CD4-positive, alpha-beta memory T cell (primary cell): ENCODE data around the gene VMAC. TPM values are rescaled to one million over a fixed set of nuclear protein-coding genes. Genes with fewer than 3 reads are reported as not detected.
"Not testable (repeated sequence)": the region's sequence is repeated elsewhere in the genome, so short reads cannot be mapped to it uniquely, and the experiment has no call there.

Experiments
- CTCF ChIA-PET: fragments of 350-600 bp; sonication (Branson Sonifier 250); formaldehyde crosslinking; loops from one replicate; lab custom pipeline; 2021; ENCODE audit warnings: inconsistent platforms; ENCODE audit not compliant: partially characterized antibody; lab: Charles Lee
- POLR2A ChIA-PET: fragments of 350-600 bp; sonication (Branson Sonifier 250); formaldehyde crosslinking; loops from one replicate; lab custom pipeline; 2021; ENCODE audit not compliant: partially characterized antibody; lab: Charles Lee
- DNase-seq, 5 donors: peaks; one replicate each; pipeline versions ENCODE4 v3.0.0 to v3.0.0-alpha.2; 2020 to 2022; ENCODE audit warnings: mixed read lengths in 1 of 5
- H3K27ac ChIP-seq: one replicate; pipeline ENCODE4 v1.7.0; 2013; ENCODE audit warnings: low read depth, low read length
- H3K27me3 ChIP-seq: 2 replicates; pipeline ENCODE4 v1.7.0; 2013; ENCODE audit warnings: mild to moderate bottlenecking, low read length, moderate library complexity; ENCODE audit not compliant: insufficient read depth
- H3K36me3 ChIP-seq: 2 replicates; pipeline ENCODE4 v1.7.0; 2013; ENCODE audit warnings: mild to moderate bottlenecking, low read length, moderate library complexity; ENCODE audit not compliant: insufficient read depth
- H3K4me1 ChIP-seq: 2 replicates; pipeline ENCODE4 v1.7.0; 2013; ENCODE audit warnings: mild to moderate bottlenecking, low read length, moderate library complexity; ENCODE audit not compliant: insufficient read depth
- H3K4me3 ChIP-seq, 2 donors: one replicate each; pipeline ENCODE4 v1.7.0; 2013; ENCODE audit warnings: low read length in 2 of 2, mild to moderate bottlenecking in 1 of 2
- H3K9me3 ChIP-seq, 2 donors: one replicate each; pipeline ENCODE4 v1.7.0; 2013; ENCODE audit warnings: low read length in 2 of 2, control low read depth in 1 of 2; ENCODE audit not compliant: control insufficient read depth in 1 of 2
- H3K27ac Mint-ChIP-seq, 7 donors: one replicate each; pipeline ENCODE4 v1.8.0; 2020 to 2021; ENCODE audit warnings: mixed read lengths in 7 of 7, mild to moderate bottlenecking in 6 of 7, inconsistent platforms in 3 of 7, moderate library complexity in 3 of 7
- H3K27me3 Mint-ChIP-seq, 2 donors: one replicate each; pipeline ENCODE4 v1.8.0; 2020 to 2021; ENCODE audit warnings: mixed read lengths in 2 of 2
- H3K36me3 Mint-ChIP-seq, 2 donors: one replicate each; pipeline ENCODE4 v1.8.0; 2020 to 2021; ENCODE audit warnings: mixed read lengths in 2 of 2, inconsistent platforms in 1 of 2, mild to moderate bottlenecking in 1 of 2
- H3K4me1 Mint-ChIP-seq, 4 donors: one replicate each; pipeline ENCODE4 v1.8.0; 2020 to 2021; ENCODE audit warnings: mixed read lengths in 4 of 4, mild to moderate bottlenecking in 1 of 4
- H3K4me3 Mint-ChIP-seq, 8 donors: one replicate each; pipeline ENCODE4 v1.8.0; 2020 to 2021; ENCODE audit warnings: mixed read lengths in 8 of 8, mild to moderate bottlenecking in 7 of 8, moderate library complexity in 6 of 8, inconsistent platforms in 3 of 8
- H3K9me3 Mint-ChIP-seq, 8 donors: one replicate each; pipeline ENCODE4 v1.8.0; 2020 to 2021; ENCODE audit warnings: mixed read lengths in 8 of 8, mild to moderate bottlenecking in 5 of 8, inconsistent platforms in 3 of 8, moderate library complexity in 1 of 8
- intact Hi-C: fragments of 100-400 bp; cut with micrococcal nuclease; formaldehyde crosslinking; loops from one replicate; pipeline ENCODE4 v1.15.1; 2023
- polyA plus RNA-seq, 2 donors: library from polyadenylated mRNA; unstranded; fragments of 300-500 nt; fragmentation: Illumina TruSeq; gene quantifications; one replicate each; pipeline ENCODE4 v1.2.3, GENCODE V29; 2021
- total RNA-seq, 2 experiments: library from RNA; stranded (reverse); gene quantifications; one replicate each; pipeline ENCODE4 v1.2.3, GENCODE V29; 2021

Gene VMAC
- total and polyA plus RNA-seq, 4 experiments from 2014 or later: 5.6 to 37.5 (median 21.4) TPM

GRCh38 chr19:5880196-5880595 is 24.5 kb upstream of the VMAC start:
- intact Hi-C loops: no loop called here
- DNase-seq: no peak
- Histone ChIP-seq H3K4me1 (no peaks in the 10 kb centered on the region), H3K4me3 (no peak overlapping the region), H3K36me3 (no peaks in the 10 kb centered on the region), H3K27ac (no peak overlapping the region), H3K9me3 (no peaks in the 10 kb centered on the region), H3K27me3 (no peaks in the 10 kb centered on the region)
- H3K4me3 Mint-ChIP-seq: no peak overlapping the region
- no peaks in the 10 kb centered on the region for H3K36me3 Mint-ChIP-seq
- ChIA-PET CTCF (no interaction called here), POLR2A (no interaction called here)
- no peaks in the 10 kb centered on the region for H3K4me1 Mint-ChIP-seq
- H3K9me3 Mint-ChIP-seq: no peaks in the 10 kb centered on the region
- no peak overlapping the region for H3K27ac Mint-ChIP-seq
- H3K27me3 Mint-ChIP-seq: peaks cover 12 to 15% of the 10 kb centered on the region in 2 donors

- no peaks in the 10 kb centered on the region for H3K9me3 ChIP-seq
- no peaks in the 10 kb centered on the region for H3K36me3 Mint-ChIP-seq
- CTCF ChIA-PET: no interaction called here
- H3K36me3 ChIP-seq: no peaks in the 10 kb centered on the region
- intact Hi-C loops: no loop called here
- H3K27ac ChIP-seq: no peak overlapping the region
- H3K27ac Mint-ChIP-seq: no peak overlapping the region
- peaks cover 12 to 16% of the 10 kb centered on the region in 2 donors for H3K27me3 Mint-ChIP-seq
- H3K27me3 ChIP-seq: no peaks in the 10 kb centered on the region
- no peak for DNase-seq
- H3K4me3 Mint-ChIP-seq: no peak overlapping the region
- POLR2A ChIA-PET: no interaction called here
- no peaks in the 10 kb centered on the region for H3K4me1 ChIP-seq
- H3K4me3 ChIP-seq: no peak overlapping the region
- no peaks in the 10 kb centered on the region for H3K4me1 Mint-ChIP-seq
- no peaks in the 10 kb centered on the region for H3K9me3 Mint-ChIP-seq
Measured at GRCh38 chr19:5880604-5881078, 24.0 kb upstream of the VMAC start.

GRCh38 chr19:5881543-5882299 is 23.0 kb upstream of the VMAC start:
- Mint-ChIP-seq H3K4me3 (no peak overlapping the region), H3K27me3 (peaks cover 7 to 15% of the 10 kb centered on the region in 2 donors), H3K9me3 (no peaks in the 10 kb centered on the region), H3K4me1 (no peaks in the 10 kb centered on the region), H3K36me3 (no peaks in the 10 kb centered on the region), H3K27ac (no peak overlapping the region)
- DNase-seq: no peak
- intact Hi-C loops: no loop called here
- Histone ChIP-seq H3K4me1 (no peaks in the 10 kb centered on the region), H3K27me3 (no peaks in the 10 kb centered on the region), H3K4me3 (no peak overlapping the region), H3K9me3 (no peaks in the 10 kb centered on the region), H3K36me3 (no peaks in the 10 kb centered on the region), H3K27ac (no peak overlapping the region)
- ChIA-PET POLR2A (no interaction called here), CTCF (no interaction called here)

- no peaks in the 10 kb centered on the region for H3K4me1 ChIP-seq
- no peaks in the 10 kb centered on the region for H3K27me3 ChIP-seq
- no peak overlapping the region for H3K27ac ChIP-seq
- no peaks in the 10 kb centered on the region for H3K9me3 ChIP-seq
- no peaks in the 10 kb centered on the region for H3K36me3 ChIP-seq
- ChIA-PET CTCF (no interaction called here), POLR2A (no interaction called here)
- DNase-seq: no peak
- Mint-ChIP-seq H3K4me1 (no peaks in the 10 kb centered on the region), H3K9me3 (no peaks in the 10 kb centered on the region), H3K27me3 (peaks cover 4 to 12% of the 10 kb centered on the region in 2 donors), H3K27ac (peak overlapping the region in 1 of 7 donors; percentile 12), H3K4me3 (no peak overlapping the region), H3K36me3 (no peaks in the 10 kb centered on the region)
- intact Hi-C loops: no loop called here
- H3K4me3 ChIP-seq: no peak overlapping the region
Measured at GRCh38 chr19:5882421-5882968, 22.2 kb upstream of the VMAC start.

DNA sequence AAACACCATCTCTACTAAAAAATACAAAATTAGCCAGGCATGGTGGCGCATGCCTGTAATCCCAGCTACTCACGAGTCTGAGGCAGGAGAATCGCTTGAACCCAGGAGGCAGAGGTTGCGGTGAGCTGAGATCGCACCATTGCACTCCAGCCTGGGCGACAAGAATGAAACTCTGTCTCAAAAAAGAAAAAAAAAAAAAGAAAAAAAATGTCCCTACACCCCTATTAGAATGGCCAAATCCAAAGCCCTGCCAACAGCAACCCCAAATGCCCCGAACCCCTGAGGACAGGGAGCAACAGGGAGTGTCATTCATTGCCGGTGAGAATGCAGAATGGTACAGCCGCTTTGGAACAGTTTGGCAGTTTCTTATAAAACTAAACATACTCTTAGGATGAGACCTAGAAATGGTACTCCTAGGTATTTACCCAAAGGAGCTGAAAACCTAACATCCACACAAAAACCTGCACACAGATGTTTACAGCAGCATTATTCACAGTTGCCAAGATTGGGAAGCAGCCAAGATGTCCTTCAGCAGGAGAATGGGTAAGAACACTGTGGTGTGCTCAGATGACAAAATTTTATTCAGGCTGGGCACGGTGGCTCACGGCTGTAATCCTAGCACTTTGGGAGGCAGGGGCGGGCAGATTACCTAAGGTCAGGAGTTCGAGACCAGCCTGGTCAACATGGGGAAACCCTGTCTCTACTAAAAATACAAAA is 21.4 kb upstream of the VMAC start:
- H3K36me3 Mint-ChIP-seq, H3K9me3 ChIP-seq, H3K4me1 ChIP-seq, H3K27me3 ChIP-seq, DNase-seq, H3K4me3 ChIP-seq, H3K27ac ChIP-seq, H3K4me3 Mint-ChIP-seq, CTCF ChIA-PET, POLR2A ChIA-PET, H3K4me1 Mint-ChIP-seq, H3K36me3 ChIP-seq, H3K27ac Mint-ChIP-seq, intact Hi-C loops, H3K9me3 Mint-ChIP-seq: not testable (repeated sequence)
- peaks cover 4 to 10% of the 10 kb centered on the region in 2 donors for H3K27me3 Mint-ChIP-seq

DNA sequence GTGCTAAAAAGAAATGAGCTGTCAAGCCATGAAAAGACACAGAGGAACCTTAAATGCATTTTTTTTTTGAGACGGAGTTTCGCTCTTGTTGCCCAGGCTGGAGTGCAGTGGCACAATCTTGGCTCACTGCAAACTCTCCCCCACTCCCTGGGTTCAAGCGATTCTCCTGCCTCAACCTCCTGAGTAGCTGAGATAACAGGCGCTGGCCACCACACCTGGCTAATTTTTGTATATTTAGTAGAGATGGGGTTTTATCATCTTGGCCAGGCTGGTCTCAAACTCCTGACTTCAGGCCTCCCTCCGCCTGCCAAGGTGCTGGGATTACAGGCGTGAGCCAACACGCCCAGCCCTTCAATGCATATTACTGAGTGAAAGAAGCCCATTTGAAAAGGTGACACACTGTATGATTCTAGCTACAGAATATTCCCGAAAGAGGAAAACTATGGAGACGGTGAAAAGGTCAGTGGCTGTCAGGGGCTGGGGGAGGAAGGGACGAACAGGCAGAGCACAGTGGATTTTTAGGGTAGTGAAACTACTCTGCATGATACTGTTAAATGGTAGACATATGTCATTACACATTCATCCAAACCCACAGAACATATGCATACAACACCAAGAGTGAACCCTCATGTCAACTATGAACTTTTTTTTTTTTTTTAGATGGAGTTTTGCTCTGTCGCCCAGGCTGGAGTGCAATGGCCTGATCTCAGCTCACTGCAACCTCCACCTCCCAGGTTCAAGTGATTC is 20.4 kb upstream of the VMAC start:
- H3K4me1 Mint-ChIP-seq, CTCF ChIA-PET, H3K4me3 Mint-ChIP-seq: not testable (repeated sequence)

More for the DNA sequence above, 20.4 kb upstream of the VMAC start:
- H3K27me3 ChIP-seq, H3K9me3 ChIP-seq, DNase-seq, intact Hi-C loops, H3K27ac ChIP-seq, H3K9me3 Mint-ChIP-seq, H3K4me3 ChIP-seq, H3K36me3 Mint-ChIP-seq, H3K4me1 ChIP-seq, H3K27me3 Mint-ChIP-seq, H3K36me3 ChIP-seq: not testable (repeated sequence)
- H3K27ac Mint-ChIP-seq: peak overlapping the region in 1 of 7 donors; percentile 27
- POLR2A ChIA-PET: interaction anchor here (0.9 kb wide), 1 partner anchor 20 kb away, joined by 3 read pairs; the partner anchor contains the start of gene VMAC
